T-helper 1 cell treated with Interleukin-12 subunit alpha and Interleukin-12 subunit beta and Interleukin-4 antibody, amounts not matched to agents 30 ng/mL and 1 ng/mL, for 36 hours (primary cell): ENCODE measurements around the gene ALKBH2. TPM values are rescaled to one million over a fixed set of nuclear protein-coding genes. Genes with fewer than 3 reads are reported as not detected.

Experiments
- intact Hi-C: fragments of 100-400 bp; cut with micrococcal nuclease; formaldehyde crosslinking; loops from one replicate; pipeline ENCODE4 v1.15.1; 2024
- total RNA-seq: library from RNA; stranded (reverse); gene quantifications from 2 replicates; pipeline ENCODE4 v1.2.3, GENCODE V29; 2022

Gene ALKBH2
- total RNA-seq, 1 donor from 2014 or later, result 18.6 TPM

GRCh38 chr12:109114644-109115043, 21.4 kb upstream of the ALKBH2 start:
- intact Hi-C loops, result no loop called here

- intact Hi-C loops, result no loop called here
Observed at GRCh38 chr12:109113661-109114321, 20.5 kb upstream of the ALKBH2 start.

- intact Hi-C loops, result loop anchor here (1.0 kb wide), 2 partner anchors 41 to 272 kb away; no protein-coding TSS in a partner anchor
Observed at GRCh38 chr12:109112720-109113465, 19.6 kb upstream of the ALKBH2 start.

- intact Hi-C loops, result loop anchor here (1.0 to 2.0 kb wide), 2 partner anchors 13 to 282 kb away; no protein-coding TSS in a partner anchor
Observed at GRCh38 chr12:109110988-109111495, 17.8 kb upstream of the ALKBH2 start.

GRCh38 chr12:109109746-109110350, 16.6 kb upstream of the ALKBH2 start:
- intact Hi-C loops, result loop anchor here (2.0 kb wide), 1 partner anchor 283 kb away; no protein-coding TSS in a partner anchor

- intact Hi-C loops, result no loop called here
Observed at GRCh38 chr12:109105176-109105575, 11.9 kb upstream of the ALKBH2 start.

- intact Hi-C loops, result no loop called here
Observed at GRCh38 chr12:109102491-109102890, 9.2 kb upstream of the ALKBH2 start.

- intact Hi-C loops, result no loop called here
Observed at GRCh38 chr12:109100741-109101140, 7.5 kb upstream of the ALKBH2 start.

GRCh38 chr12:109099431-109100020, 6.3 kb upstream of the ALKBH2 start:
- intact Hi-C loops, result loop anchor here (5.0 to 10.0 kb wide), 4 partner anchors 378 to 1337 kb away; partner anchors contain the start of genes FAM222A, KCTD10, PRDM4 and UBE3B

- intact Hi-C loops, result loop anchor here (1.0 to 10.0 kb wide), 12 partner anchors 13 to 1336 kb away; partner anchors contain the start of genes CORO1C, FAM222A, FICD and KCTD10
Observed at GRCh38 chr12:109098651-109099050, 5.4 kb upstream of the ALKBH2 start.

GRCh38 chr12:109098183-109098604, 4.9 kb upstream of the ALKBH2 start:
- intact Hi-C loops, result loop anchor here (1.0 to 10.0 kb wide), 12 partner anchors 13 to 1336 kb away; partner anchors contain the start of genes CORO1C, FAM222A, FICD and KCTD10

GRCh38 chr12:109097435-109098182, 4.3 kb upstream of the ALKBH2 start, which contains the start of gene UNG:
TSS of gene UNG (plus strand) at chr12:109097597. CDS start at chr12:109097680, 83 bp downstream.
- intact Hi-C loops, result loop anchor here (1.0 to 10.0 kb wide), 12 partner anchors 14 to 1335 kb away; partner anchors contain the start of genes CORO1C, FAM222A, FICD and KCTD10

GRCh38 chr12:109097140-109097434, 3.8 kb upstream of the ALKBH2 start:
- intact Hi-C loops, result loop anchor here (5.0 to 10.0 kb wide), 4 partner anchors 380 to 1335 kb away; partner anchors contain the start of genes FAM222A, KCTD10, PRDM4 and UBE3B

- intact Hi-C loops, result loop anchor here (1.0 to 10.0 kb wide), 15 partner anchors 39 to 1178 kb away; partner anchors contain the start of genes CORO1C, FICD and SSH1
Observed at GRCh38 chr12:109092497-109093021, 713 bp downstream of the ALKBH2 start.

- intact Hi-C loops, result loop anchor here (10.0 kb wide), 1 partner anchor 1175 kb away; no protein-coding TSS in a partner anchor
Observed at GRCh38 chr12:109089683-109090082, 3.6 kb downstream of the ALKBH2 start.

GRCh38 chr12:109088818-109089217, 4.5 kb downstream of the ALKBH2 start:
- intact Hi-C loops, result no loop called here

- intact Hi-C loops, result no loop called here
Observed at GRCh38 chr12:109087250-109087649, 6.0 kb downstream of the ALKBH2 start.

- intact Hi-C loops, result no loop called here
Observed at GRCh38 chr12:109085590-109085989, 7.7 kb downstream of the ALKBH2 start.

GRCh38 chr12:109084425-109084824, 8.8 kb downstream of the ALKBH2 start:
- intact Hi-C loops, result no loop called here

GRCh38 chr12:109082751-109083150, 10.5 kb downstream of the ALKBH2 start:
- intact Hi-C loops, result no loop called here
